Right lung (tissue), 10 donors: ENCODE data around the gene ACKR4. TPM values are rescaled to one million over a fixed set of nuclear protein-coding genes. Genes with fewer than 3 reads are reported as not detected.
"Not testable (repeated sequence)": the region's sequence is repeated elsewhere in the genome, so short reads cannot be mapped to it uniquely, and the experiment has no call there.

ENCODE experiments used
- DNase-seq, 2 donors: peaks; one replicate each; pipeline ENCODE4 v3.0.0-alpha.2; 2013
- long read RNA-seq, 8 donors: transcript quantifications; one replicate each; lab custom pipeline, GENCODE V29; 2026
- polyA plus RNA-seq, 5 donors: library from polyadenylated mRNA; unstranded; fragments of 120-200 nt; gene quantifications; one replicate each; pipeline versions ENCODE4 v1.2.1 to v1.2.3, GENCODE V29; 2013; ENCODE audit warnings: inconsistent platforms in 1 of 5, low replicate concordance in 1 of 5; ENCODE audit not compliant: insufficient read length in 5 of 5, insufficient read depth in 1 of 5

ACKR4 gene
- 1 to 10 TPM; 1.0 to 2.6 (median 1.4) TPM for polyA plus RNA-seq
- long read RNA-seq, donor 1: 0 reads
- long read RNA-seq, donor 2: 0 reads
- long read RNA-seq, donor 3: 0 reads
- long read RNA-seq, donor 4: 0 reads
- long read RNA-seq, donor 5, partial matches to known transcripts: 0 of 1 reads
- long read RNA-seq, donor 5, other reads (novel, unspliced or antisense): 0 of 1 reads
- long read RNA-seq, donor 6, partial matches to known transcripts: 0 of 1 reads
- long read RNA-seq, donor 6, other reads (novel, unspliced or antisense): 0 of 1 reads
- long read RNA-seq, donor 7: 0 reads
- long read RNA-seq, donor 8: 0 reads

- DNase-seq: no peak
Measured at GRCh38 chr3:132596816-132597433, at the start of gene ACKR4. ACKR4 (plus strand) TSS chr3:132597270; CDS start chr3:132600398, 3,128 bp downstream.

- no peak for DNase-seq
Measured at GRCh38 chr3:132549169-132549568, 47.9 kb upstream of the ACKR4 start.

- no peak for DNase-seq
Measured at GRCh38 chr3:132549890-132550578, 47.0 kb upstream of the ACKR4 start.

GRCh38 chr3:132550579-132551305 is 46.3 kb upstream of the ACKR4 start:
- no peak for DNase-seq

- DNase-seq: no peak
Measured at GRCh38 chr3:132553826-132554225, 43.2 kb upstream of the ACKR4 start.

- DNase-seq: no peak
Measured at GRCh38 chr3:132554437-132554836, 42.6 kb upstream of the ACKR4 start.

- DNase-seq: no peak
Measured at GRCh38 chr3:132555306-132556035, 41.6 kb upstream of the ACKR4 start.

- not testable (repeated sequence) for DNase-seq
Measured at GRCh38 chr3:132556036-132556386, 41.1 kb upstream of the ACKR4 start.

GRCh38 chr3:132556508-132557159 is 40.4 kb upstream of the ACKR4 start:
- DNase-seq: no peak

- no peak for DNase-seq
Measured at GRCh38 chr3:132561003-132561402, 36.1 kb upstream of the ACKR4 start.

- no peak for DNase-seq
Measured at GRCh38 chr3:132563420-132564069, 33.5 kb upstream of the ACKR4 start.

GRCh38 chr3:132564070-132564465 is 33.0 kb upstream of the ACKR4 start:
- no peak for DNase-seq

GRCh38 chr3:132568422-132568821 is 28.6 kb upstream of the ACKR4 start:
- no peak for DNase-seq

- no peak for DNase-seq
Measured at GRCh38 chr3:132569153-132569552, 27.9 kb upstream of the ACKR4 start.

GRCh38 chr3:132569580-132569979 is 27.5 kb upstream of the ACKR4 start:
- no peak for DNase-seq

- DNase-seq: no peak
Measured at GRCh38 chr3:132570016-132570415, 27.1 kb upstream of the ACKR4 start.

- DNase-seq: no peak
Measured at GRCh38 chr3:132573797-132574211, 23.3 kb upstream of the ACKR4 start.

GRCh38 chr3:132587401-132587800 is 9.7 kb upstream of the ACKR4 start:
- DNase-seq: no peak

- DNase-seq: no peak
Measured at GRCh38 chr3:132592216-132592615, 4.9 kb upstream of the ACKR4 start.

- DNase-seq: no peak
Measured at GRCh38 chr3:132593241-132593946, 3.7 kb upstream of the ACKR4 start.
